ENCODE results near the gene RCAN2.

Gene RCAN2

DNA sequence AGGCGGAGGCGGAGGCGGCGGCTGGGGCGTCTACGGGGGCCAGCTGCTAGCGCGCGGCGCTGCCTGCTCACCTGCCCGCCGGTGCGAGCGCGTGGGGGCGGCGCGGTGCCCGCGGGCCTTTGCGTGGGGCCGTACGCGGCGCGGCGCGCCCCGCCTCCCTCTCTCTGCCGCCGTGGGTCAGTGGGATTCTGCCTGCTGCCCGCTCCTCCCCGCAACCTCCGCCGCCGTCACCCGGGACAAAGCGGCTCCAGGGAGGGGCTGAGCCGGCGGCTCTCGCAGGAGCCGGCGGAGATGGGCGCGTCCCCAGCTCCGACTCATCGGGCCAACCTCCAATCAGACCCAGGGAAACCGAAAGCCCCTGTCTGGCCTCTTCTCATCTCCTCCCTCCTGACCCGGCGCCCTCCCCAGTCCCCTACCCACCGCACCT, at the start of gene RCAN2:
RCAN2 (minus strand) TSS at position 249 of the 427 bp plus-strand sequence.
- DNase-seq: peak in 12 of 14 donors; percentile 42 to 84 (median 72)

- no peak for DNase-seq
Observed at GRCh38 chr6:46539866-46540265, 48.6 kb upstream of the RCAN2 start.

GRCh38 chr6:46538800-46539480, 47.7 kb upstream of the RCAN2 start:
- DNase-seq: no peak

DNA sequence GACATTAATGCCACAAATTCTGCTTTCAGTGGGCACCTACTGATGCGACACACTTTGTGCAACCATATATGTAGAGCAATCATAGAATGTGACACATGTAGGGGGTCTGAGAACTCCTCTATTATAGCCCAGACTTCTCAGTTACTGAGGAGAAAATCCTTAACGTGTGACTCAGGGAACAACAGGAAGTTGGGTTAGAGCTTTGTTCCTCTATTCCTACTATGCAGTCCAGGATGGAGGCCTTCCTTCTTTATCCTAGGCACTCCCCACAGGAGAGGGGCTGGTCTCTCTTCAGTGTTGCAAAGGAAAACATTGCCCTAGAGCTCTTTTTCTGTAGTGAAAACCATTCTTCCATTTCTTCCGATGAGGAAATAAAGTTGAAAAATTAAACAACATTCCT, 39.6 kb upstream of the RCAN2 start:
- no peak for DNase-seq

DNA sequence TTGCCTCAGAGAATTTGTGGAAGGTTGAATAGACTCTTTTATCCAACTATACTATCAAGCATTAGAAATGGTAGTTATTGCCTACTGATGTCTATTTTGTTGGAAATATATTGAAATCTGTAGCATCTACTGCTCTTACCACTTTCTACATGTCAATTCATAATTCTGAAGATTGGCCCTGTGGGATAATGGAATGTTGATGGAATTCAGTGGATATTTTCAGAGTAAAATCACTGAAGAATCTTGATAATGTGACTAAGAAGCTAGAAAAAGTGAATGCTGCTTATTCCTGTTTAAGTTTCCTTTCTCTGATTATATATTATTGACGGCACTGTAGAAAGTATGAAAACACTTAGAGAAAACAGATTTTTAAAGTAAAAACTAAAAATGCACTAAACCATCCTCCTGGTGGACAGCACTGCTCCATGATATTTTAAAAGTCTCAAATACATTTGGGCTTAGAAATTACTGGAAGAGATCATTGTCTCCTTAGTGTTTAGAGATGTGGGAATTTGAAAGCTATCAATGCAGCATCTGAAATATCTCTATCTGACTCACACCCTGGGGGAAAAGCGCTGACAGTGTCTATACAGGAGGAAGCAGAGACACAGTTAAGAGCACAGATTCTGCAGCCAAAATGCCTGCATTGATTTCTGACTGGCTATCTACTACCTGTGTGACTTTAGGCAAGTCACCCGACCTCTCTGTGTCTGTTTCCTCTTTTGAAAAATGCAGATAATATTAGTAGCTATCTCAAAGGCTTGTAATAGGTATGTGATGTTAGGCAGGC, 37.9 kb upstream of the RCAN2 start:
- no peak for DNase-seq

DNA sequence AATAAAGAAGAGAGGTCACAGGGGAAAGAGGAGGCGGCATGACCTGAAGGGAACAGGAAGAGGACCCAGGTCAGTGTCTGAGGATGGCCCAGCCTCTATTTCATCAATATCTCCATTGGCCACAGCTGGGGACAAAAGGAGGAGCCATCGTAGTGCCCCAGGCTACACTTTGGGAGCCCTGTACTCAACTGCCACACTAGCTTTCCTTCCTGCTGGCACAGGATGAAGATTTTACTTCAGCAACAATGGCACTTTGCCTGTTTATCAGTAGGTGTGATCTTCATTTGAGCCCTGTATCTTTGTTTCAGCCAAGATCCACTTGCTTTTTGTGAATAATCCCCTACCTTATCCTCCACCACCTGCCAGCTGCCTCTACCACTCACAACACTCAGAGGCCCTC, 35.4 kb upstream of the RCAN2 start:
- DNase-seq: no peak

- no peak for DNase-seq
Observed at GRCh38 chr6:46525583-46525982, 34.3 kb upstream of the RCAN2 start.

GRCh38 chr6:46521464-46521971, 30.3 kb upstream of the RCAN2 start:
- no peak for DNase-seq

- no peak for DNase-seq
Observed at GRCh38 chr6:46517202-46517601, 26.0 kb upstream of the RCAN2 start.

DNA sequence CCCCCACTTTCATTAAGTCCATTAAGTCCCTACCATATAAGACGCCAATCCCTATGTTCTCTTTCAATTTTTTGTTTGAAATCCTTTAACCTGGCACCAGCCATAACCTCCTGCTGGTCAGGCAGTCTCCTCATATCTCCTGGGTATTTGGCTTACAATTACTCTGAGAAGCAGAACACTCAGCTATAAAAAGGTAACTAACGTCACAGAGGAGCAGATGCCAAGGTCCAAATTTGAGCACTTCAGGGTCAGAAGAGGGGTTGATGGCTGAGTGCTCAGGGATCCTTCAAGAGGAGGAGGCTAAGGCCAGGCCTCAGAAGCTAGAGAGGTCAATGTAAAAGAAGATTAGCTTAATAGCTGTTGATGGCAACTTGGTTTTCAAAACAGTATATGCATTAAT, 22.3 kb upstream of the RCAN2 start:
- peak in 1 of 14 donors; percentile 4 for DNase-seq

- no peak for DNase-seq
Observed at GRCh38 chr6:46511320-46511719, 20.1 kb upstream of the RCAN2 start.

- peak in 4 of 14 donors; percentile 11 to 41 (median 24) for DNase-seq
Observed at GRCh38 chr6:46510651-46511050, 19.4 kb upstream of the RCAN2 start.

GRCh38 chr6:46509981-46510510, 18.8 kb upstream of the RCAN2 start:
- DNase-seq: peak in 1 of 14 donors; percentile 44

- DNase-seq: no peak
Observed at GRCh38 chr6:46509063-46509462, 17.8 kb upstream of the RCAN2 start.

DNA sequence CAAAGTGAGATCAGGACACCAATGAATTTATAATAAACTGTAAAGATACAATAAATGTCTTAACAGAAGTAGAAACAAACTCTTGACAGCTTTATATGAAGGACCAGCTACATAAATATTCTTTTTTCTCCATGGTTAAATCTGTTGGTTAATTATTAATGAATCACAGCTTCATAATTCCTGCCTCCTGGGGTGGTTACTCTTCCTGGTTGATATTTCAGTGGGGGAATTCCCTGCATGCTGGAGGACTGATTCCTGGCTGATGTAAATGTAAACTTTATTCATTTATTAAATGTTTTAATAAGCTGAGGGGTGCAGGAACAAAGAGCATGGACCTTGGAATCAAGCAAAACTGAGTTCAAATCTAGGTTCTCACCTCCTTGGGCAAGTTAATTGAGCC, 16.2 kb upstream of the RCAN2 start:
- DNase-seq: no peak

GRCh38 chr6:46505693-46506512, 14.7 kb upstream of the RCAN2 start:
- DNase-seq: no peak

DNA sequence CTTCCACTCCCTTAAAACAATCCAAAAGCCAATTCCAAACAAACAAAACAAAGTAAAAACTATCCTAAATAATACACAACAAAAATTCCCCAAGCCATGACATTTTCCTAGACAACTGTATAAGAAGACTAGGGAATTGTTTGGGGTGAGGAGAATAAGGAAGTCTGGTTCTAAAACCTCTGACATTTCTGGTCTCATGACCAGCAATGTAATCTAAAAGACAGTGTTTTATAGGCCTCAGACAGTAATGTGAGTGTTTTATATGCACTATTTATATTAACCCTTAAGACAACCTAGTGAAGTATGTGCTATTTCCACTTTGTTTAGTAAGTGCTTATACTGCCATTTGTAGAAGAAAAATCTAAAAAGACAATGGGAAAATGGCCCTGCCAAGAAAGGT, 13.0 kb upstream of the RCAN2 start:
- DNase-seq: no peak

DNA sequence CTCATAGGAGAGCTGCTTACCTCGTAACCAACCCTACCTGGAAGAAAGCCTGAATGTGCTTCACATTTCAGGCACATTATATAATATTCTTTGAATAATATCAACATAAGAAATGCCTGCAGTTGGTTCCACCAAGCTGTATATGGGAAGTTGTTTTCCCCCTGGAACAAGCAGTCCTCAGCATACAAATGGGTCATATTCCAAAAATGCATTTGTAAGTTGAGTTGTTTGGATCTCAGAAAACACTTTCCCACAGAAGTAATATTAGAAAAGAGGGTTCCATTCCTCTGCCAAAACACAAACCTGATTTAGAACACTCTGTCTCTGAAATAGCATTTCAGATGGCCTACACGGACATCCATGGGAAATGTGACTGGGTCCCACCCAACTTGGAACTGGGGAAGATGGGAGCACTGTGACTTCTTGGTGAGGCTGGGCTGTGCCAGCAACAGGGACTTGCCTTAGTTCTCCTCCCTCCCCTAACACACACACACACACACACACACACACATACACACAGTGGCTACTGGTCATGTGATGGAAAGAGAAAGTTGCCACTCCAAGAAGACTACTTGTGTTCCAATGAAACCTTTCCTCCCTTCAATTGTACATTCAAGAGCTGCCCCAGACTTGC, 11.4 kb upstream of the RCAN2 start:
- DNase-seq: no peak

DNA sequence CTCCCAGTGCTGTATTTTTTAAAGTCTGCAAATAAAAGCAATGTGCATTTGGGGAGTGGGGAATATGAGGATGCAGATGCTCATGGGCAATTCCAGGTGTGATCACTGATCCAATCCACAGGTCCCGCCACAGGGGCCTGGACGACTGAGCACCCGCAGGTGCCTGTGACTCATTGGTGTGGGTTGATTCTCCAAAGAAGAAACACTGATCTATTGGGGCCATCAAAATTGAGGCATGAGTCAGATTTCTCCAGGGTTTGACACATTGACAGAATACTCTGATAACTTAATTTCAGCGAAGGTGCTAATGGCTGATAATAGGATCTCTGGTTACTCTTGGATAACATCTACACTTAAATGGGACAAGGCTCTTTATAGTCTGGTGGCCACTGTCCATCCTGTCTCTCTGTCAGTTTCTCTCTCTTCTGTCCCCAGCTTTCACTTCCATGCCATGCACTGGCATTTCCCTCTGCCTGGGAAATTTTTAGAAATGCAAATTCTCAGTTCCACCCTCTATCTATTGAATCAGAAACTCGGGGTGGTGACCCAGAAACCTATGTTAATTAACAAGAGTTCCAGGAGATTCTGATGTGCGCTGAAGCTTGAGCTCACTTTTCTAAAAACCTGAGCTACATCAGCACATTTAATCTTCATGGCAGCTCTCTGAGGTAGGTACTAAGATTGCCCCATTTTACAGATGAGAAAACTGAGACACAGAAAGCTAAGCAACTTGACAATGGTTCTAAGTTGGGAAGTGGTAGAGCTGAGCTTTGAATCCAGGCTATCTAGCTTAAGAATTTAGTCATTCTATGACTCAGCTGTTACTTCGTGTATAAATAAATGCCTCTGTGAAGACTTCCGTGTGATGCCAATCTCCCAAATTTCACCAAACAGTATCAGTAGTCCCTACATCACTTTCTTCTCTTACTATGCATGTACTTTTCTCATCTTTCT, 10.2 kb upstream of the RCAN2 start:
- no peak for DNase-seq

DNA sequence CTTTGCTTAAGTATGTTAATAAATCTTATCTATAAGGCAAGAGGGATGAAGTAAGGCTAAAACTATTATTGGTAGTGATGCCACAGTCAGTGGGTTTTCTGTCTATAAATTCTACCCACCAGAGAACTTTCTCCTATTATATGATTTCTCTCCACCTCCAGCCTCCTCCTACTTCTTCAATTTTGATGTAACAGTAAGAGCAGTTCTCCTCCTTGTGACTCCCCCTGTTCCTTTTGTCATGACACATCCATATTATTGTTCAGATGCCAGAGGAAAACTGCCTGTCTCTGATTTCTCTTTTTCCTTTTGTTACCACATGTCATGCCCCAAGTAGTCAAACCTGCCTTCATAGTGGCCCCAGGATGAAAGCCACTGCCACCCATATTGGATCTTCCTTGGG, 9.1 kb upstream of the RCAN2 start:
- DNase-seq: no peak

Measured in C1 segment of cervical spinal cord (tissue), 14 donors.